GM06990 (cell line): ENCODE results near the gene ZNF438.

ENCODE experiments used
- DNase-seq: peaks from one replicate; pipeline ENCODE4 v3.0.0-alpha.2; 2011; ENCODE audit not compliant: insufficient read length; ENCODE audit errors: extremely low read depth
- H3K27me3 ChIP-seq: replicated peaks from 2 replicates; pipeline ENCODE4 v1.6.0; 2011; ENCODE audit warnings: low read length; ENCODE audit not compliant: control insufficient read depth, insufficient read depth
- H3K36me3 ChIP-seq: 2 replicates; pipeline ENCODE4 v1.5.1; 2011; ENCODE audit warnings: low read length; ENCODE audit not compliant: control insufficient read depth, insufficient read depth
- H3K4me3 ChIP-seq: replicated peaks from 2 replicates; pipeline ENCODE4 v1.5.1; 2011; ENCODE audit warnings: low read depth, mild to moderate bottlenecking, control low read depth, low read length
- TF ChIP-seq, protein P1 (sequence below): IDR thresholded peaks from 2 replicates; pipeline ENCODE4 v1.5.1; 2011; ENCODE audit warnings: low read length, control low read depth, mild to moderate bottlenecking, inconsistent platforms; ENCODE audit not compliant: insufficient read depth, poor library complexity, severe bottlenecking

ZNF438 gene

DNA sequence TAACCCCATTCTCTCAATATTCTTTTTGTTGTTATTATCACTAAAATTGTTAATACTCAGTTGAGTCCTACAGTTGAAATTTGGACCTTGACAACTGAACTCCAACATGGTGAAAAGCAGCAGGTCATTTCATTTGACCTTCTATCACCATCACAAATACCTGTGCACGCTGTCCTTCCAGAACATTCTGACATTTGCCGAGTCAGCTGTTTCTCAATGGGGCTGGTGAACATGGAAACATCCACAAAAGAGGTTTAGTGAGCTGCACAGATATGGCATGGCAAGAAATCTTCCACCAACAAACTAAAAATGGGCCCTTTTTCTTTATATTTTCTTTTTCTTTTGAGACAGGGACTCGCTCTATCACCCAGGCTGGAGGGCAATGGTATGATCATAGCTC lies 169.7 kb downstream of the ZNF438 start:
- Histone ChIP-seq H3K4me3 (no peak overlapping the region), H3K27me3 (no peaks in the 10 kb centered on the region), H3K36me3 (no peaks in the 10 kb centered on the region)
- TF ChIP-seq, protein P1, sequence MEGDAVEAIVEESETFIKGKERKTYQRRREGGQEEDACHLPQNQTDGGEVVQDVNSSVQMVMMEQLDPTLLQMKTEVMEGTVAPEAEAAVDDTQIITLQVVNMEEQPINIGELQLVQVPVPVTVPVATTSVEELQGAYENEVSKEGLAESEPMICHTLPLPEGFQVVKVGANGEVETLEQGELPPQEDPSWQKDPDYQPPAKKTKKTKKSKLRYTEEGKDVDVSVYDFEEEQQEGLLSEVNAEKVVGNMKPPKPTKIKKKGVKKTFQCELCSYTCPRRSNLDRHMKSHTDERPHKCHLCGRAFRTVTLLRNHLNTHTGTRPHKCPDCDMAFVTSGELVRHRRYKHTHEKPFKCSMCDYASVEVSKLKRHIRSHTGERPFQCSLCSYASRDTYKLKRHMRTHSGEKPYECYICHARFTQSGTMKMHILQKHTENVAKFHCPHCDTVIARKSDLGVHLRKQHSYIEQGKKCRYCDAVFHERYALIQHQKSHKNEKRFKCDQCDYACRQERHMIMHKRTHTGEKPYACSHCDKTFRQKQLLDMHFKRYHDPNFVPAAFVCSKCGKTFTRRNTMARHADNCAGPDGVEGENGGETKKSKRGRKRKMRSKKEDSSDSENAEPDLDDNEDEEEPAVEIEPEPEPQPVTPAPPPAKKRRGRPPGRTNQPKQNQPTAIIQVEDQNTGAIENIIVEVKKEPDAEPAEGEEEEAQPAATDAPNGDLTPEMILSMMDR: no peak
- no peak for DNase-seq

GRCh38 chr10:30861221-30861620 lies 170.4 kb downstream of the ZNF438 start:
- H3K27me3 ChIP-seq: no peaks in the 10 kb centered on the region
- TF ChIP-seq, protein P1: no peak
- H3K4me3 ChIP-seq: no peak overlapping the region
- no peaks in the 10 kb centered on the region for H3K36me3 ChIP-seq
- DNase-seq: no peak

GRCh38 chr10:30858499-30858898 lies 173.2 kb downstream of the ZNF438 start:
- H3K4me3 ChIP-seq: no peak overlapping the region
- no peaks in the 10 kb centered on the region for H3K36me3 ChIP-seq
- TF ChIP-seq, protein P1: no peak
- DNase-seq: no peak
- no peaks in the 10 kb centered on the region for H3K27me3 ChIP-seq

GRCh38 chr10:30857803-30858202 lies 173.9 kb downstream of the ZNF438 start:
- H3K27me3 ChIP-seq: no peaks in the 10 kb centered on the region
- no peaks in the 10 kb centered on the region for H3K36me3 ChIP-seq
- TF ChIP-seq, protein P1: no peak
- no peak overlapping the region for H3K4me3 ChIP-seq
- DNase-seq: no peak

DNA sequence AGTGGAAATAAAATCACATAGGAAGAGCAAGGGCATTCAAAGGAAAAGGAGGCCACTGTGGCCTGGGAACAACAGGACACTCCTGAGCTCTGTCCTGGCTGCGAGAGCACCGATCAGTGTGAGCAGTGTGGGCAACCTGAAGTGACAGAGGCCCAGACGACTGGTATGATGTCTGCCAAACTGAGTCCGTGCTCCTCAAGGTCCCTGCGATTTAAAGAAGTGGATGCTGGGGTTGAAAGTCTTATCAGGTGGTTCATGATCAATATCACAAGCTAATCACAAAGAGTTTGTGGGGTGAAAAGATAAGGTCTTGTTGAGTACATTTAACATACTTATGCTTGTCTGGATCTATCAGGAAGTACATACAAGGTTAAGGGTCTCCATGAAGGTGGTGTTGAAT lies 176.5 kb downstream of the ZNF438 start:
- H3K4me3 ChIP-seq: no peak overlapping the region
- DNase-seq: no peak
- H3K36me3 ChIP-seq: no peaks in the 10 kb centered on the region
- H3K27me3 ChIP-seq: no peaks in the 10 kb centered on the region
- TF ChIP-seq, protein P1: no peak

- no peak for DNase-seq
- H3K4me3 ChIP-seq: no peak overlapping the region
Observed at GRCh38 chr10:30854656-30855055, 177.0 kb downstream of the ZNF438 start.

More at GRCh38 chr10:30854656-30855055, 177.0 kb downstream of the ZNF438 start:
- Histone ChIP-seq H3K36me3 (no peaks in the 10 kb centered on the region), H3K27me3 (no peaks in the 10 kb centered on the region)
- TF ChIP-seq, protein P1: no peak
